Nephron progenitor cell (in vitro differentiated cells): ENCODE results near the gene OPN1MW.
"Not testable (repeated sequence)": the region's sequence is repeated elsewhere in the genome, so short reads cannot be mapped to it uniquely, and the experiment has no call there.

Experiments used
- DNase-seq: peaks from one replicate; pipeline ENCODE4 v3.0.0; 2021
- H3K27ac Mint-ChIP-seq: 2 replicates; pipeline ENCODE4 v1.8.0; 2021; ENCODE audit warnings: mild to moderate bottlenecking, moderate library complexity, mixed read lengths
- H3K27me3 Mint-ChIP-seq: 2 replicates; pipeline ENCODE4 v1.8.0; 2021; ENCODE audit warnings: mild to moderate bottlenecking, low read depth, mixed read lengths; ENCODE audit not compliant: poor library complexity
- H3K36me3 Mint-ChIP-seq: 2 replicates; pipeline ENCODE4 v1.8.0; 2021; ENCODE audit warnings: low read depth, mixed read lengths
- H3K4me1 Mint-ChIP-seq: 2 replicates; pipeline ENCODE4 v1.8.0; 2021; ENCODE audit warnings: mixed read lengths
- H3K4me3 Mint-ChIP-seq: 2 replicates; pipeline ENCODE4 v1.8.0; 2021; ENCODE audit warnings: mild to moderate bottlenecking, moderate library complexity, mixed read lengths
- H3K9me3 Mint-ChIP-seq: 2 replicates; pipeline ENCODE4 v1.8.0; 2021; ENCODE audit warnings: mild to moderate bottlenecking, moderate library complexity, mixed read lengths

OPN1MW gene

GRCh38 chrX:154194316-154194715 is 11.9 kb downstream of the OPN1MW start:
- H3K36me3 Mint-ChIP-seq, H3K4me1 Mint-ChIP-seq, DNase-seq, H3K27ac Mint-ChIP-seq, H3K9me3 Mint-ChIP-seq, H3K4me3 Mint-ChIP-seq, H3K27me3 Mint-ChIP-seq: not testable (repeated sequence)

GRCh38 chrX:154196466-154196865 is 14.1 kb downstream of the OPN1MW start:
- H3K4me3 Mint-ChIP-seq, H3K9me3 Mint-ChIP-seq, H3K4me1 Mint-ChIP-seq, DNase-seq, H3K36me3 Mint-ChIP-seq, H3K27ac Mint-ChIP-seq, H3K27me3 Mint-ChIP-seq: not testable (repeated sequence)

- DNase-seq, H3K27ac Mint-ChIP-seq, H3K27me3 Mint-ChIP-seq, H3K4me1 Mint-ChIP-seq, H3K9me3 Mint-ChIP-seq, H3K4me3 Mint-ChIP-seq, H3K36me3 Mint-ChIP-seq: not testable (repeated sequence)
Observed at GRCh38 chrX:154209670-154210418, 27.4 kb downstream of the OPN1MW start.

- not testable (repeated sequence) for H3K27me3 Mint-ChIP-seq, H3K4me3 Mint-ChIP-seq, H3K4me1 Mint-ChIP-seq, H3K36me3 Mint-ChIP-seq, DNase-seq, H3K9me3 Mint-ChIP-seq, H3K27ac Mint-ChIP-seq
Observed at GRCh38 chrX:154211057-154211456, 28.7 kb downstream of the OPN1MW start.

- not testable (repeated sequence) for DNase-seq
Observed at GRCh38 chrX:154211499-154211898, 29.1 kb downstream of the OPN1MW start.

GRCh38 chrX:154219456-154219855 is 37.1 kb downstream of the OPN1MW start, which contains the start of gene OPN1MW2:
Gene OPN1MW2, plus strand, starts transcription at chrX:154219756. Its CDS starts 60 bp downstream, at chrX:154219816.
- not testable (repeated sequence) for H3K36me3 Mint-ChIP-seq, DNase-seq, H3K4me3 Mint-ChIP-seq, H3K27ac Mint-ChIP-seq, H3K9me3 Mint-ChIP-seq, H3K4me1 Mint-ChIP-seq, H3K27me3 Mint-ChIP-seq

More at GRCh38 chrX:154211499-154211898, 29.1 kb downstream of the OPN1MW start:
- not testable (repeated sequence) for H3K9me3 Mint-ChIP-seq, H3K27me3 Mint-ChIP-seq, H3K4me1 Mint-ChIP-seq, H3K27ac Mint-ChIP-seq, H3K4me3 Mint-ChIP-seq, H3K36me3 Mint-ChIP-seq

GRCh38 chrX:154225292-154225691 is 42.9 kb downstream of the OPN1MW start:
- not testable (repeated sequence) for DNase-seq, H3K4me1 Mint-ChIP-seq, H3K27ac Mint-ChIP-seq, H3K36me3 Mint-ChIP-seq, H3K9me3 Mint-ChIP-seq, H3K4me3 Mint-ChIP-seq, H3K27me3 Mint-ChIP-seq

GRCh38 chrX:154226706-154227105 is 44.3 kb downstream of the OPN1MW start:
- DNase-seq, H3K4me1 Mint-ChIP-seq, H3K36me3 Mint-ChIP-seq, H3K27ac Mint-ChIP-seq, H3K9me3 Mint-ChIP-seq, H3K4me3 Mint-ChIP-seq, H3K27me3 Mint-ChIP-seq: not testable (repeated sequence)

- not testable (repeated sequence) for H3K9me3 Mint-ChIP-seq, H3K27ac Mint-ChIP-seq, H3K36me3 Mint-ChIP-seq, DNase-seq, H3K4me3 Mint-ChIP-seq, H3K4me1 Mint-ChIP-seq, H3K27me3 Mint-ChIP-seq
Observed at GRCh38 chrX:154231443-154231842, 49.0 kb downstream of the OPN1MW start.

GRCh38 chrX:154233620-154234019 is 51.2 kb downstream of the OPN1MW start:
- H3K36me3 Mint-ChIP-seq, H3K4me3 Mint-ChIP-seq, H3K9me3 Mint-ChIP-seq, H3K27me3 Mint-ChIP-seq, DNase-seq, H3K4me1 Mint-ChIP-seq, H3K27ac Mint-ChIP-seq: not testable (repeated sequence)

- not testable (repeated sequence) for H3K27me3 Mint-ChIP-seq, H3K4me1 Mint-ChIP-seq, H3K27ac Mint-ChIP-seq, H3K36me3 Mint-ChIP-seq, DNase-seq, H3K4me3 Mint-ChIP-seq
- peaks cover 13% of the 10 kb centered on the region for H3K9me3 Mint-ChIP-seq
Observed at GRCh38 chrX:154238939-154239559, 56.7 kb downstream of the OPN1MW start.

GRCh38 chrX:154239982-154240503 is 57.6 kb downstream of the OPN1MW start:
- not testable (repeated sequence) for H3K4me1 Mint-ChIP-seq, H3K36me3 Mint-ChIP-seq, DNase-seq, H3K4me3 Mint-ChIP-seq, H3K27ac Mint-ChIP-seq, H3K27me3 Mint-ChIP-seq
- peaks cover 13% of the 10 kb centered on the region for H3K9me3 Mint-ChIP-seq
